Measurements from ENCODE around the gene FLNB. TPM values are rescaled to one million over a fixed set of nuclear protein-coding genes. Genes with fewer than 3 reads are reported as not detected.

Gene FLNB
- total and polyA plus RNA-seq, 2 of the 13 experiments (the other 11 are each of a cell fraction or from before 2014, with no cell fraction given), result 106 to 130 TPM

DNA sequence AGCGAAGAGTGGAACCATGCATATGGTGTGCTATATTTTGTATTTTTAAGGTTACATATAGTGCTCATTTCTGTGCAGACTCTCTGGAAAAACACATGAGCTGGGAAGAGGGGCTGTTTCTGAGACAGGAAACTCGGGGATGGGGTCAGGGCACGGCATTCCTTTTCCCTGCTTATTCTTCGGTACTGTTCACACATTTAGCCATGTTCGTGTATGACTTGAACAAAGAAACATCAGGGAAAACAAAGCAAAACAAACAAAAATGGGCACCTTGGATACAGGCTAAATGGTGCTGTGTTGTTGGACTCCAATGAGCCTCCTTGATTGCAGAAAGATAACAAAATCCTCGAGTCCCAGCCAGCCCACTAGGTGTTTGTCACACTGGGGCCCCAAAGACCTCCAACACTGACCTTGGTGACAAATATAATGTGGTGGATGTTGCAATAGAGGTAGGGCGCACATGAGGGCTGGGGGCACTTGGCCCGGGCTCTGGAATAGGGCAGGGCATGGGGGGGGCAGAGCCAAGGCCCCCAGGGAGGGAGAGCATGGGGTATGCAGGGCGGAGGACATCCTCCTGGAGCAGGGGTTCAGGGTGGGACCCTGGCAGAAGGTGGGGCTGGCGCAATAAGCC is 183.3 kb downstream of the FLNB start (continued):
- TF ChIP-seq, protein P1, sequence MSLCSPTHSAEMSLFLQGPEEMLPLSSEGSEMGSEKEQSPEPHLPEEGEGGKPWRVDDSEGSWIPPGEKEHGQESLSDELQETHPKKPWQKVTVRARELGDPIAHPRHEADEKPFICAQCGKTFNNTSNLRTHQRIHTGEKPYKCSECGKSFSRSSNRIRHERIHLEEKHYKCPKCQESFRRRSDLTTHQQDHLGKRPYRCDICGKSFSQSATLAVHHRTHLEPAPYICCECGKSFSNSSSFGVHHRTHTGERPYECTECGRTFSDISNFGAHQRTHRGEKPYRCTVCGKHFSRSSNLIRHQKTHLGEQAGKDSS (CRISPR knock-in tag; IDR thresholded peaks at IDR 0.05; ENCODE audit: borderline replicate concordance, low read depth), result no peak; the same call in 1 of the 2 replicates
- TF ChIP-seq ZNF567 (CRISPR knock-in tag; IDR thresholded peaks at IDR 0.05; ENCODE audit: borderline replicate concordance), result no peak
- 0 out of 2 replicates have a peak, but pooled peaks have one; percentile 47 for TF ChIP-seq ZNF878 (CRISPR knock-in tag; IDR thresholded peaks at IDR 0.05)
- no peak for TF ChIP-seq AGO1 (IDR thresholded peaks at IDR 0.05; ENCODE audit: low read depth, low read length, poor library complexity, severe bottlenecking)
- no peak for TF ChIP-seq ZNF674 (CRISPR knock-in tag; IDR thresholded peaks at IDR 0.05; ENCODE audit: low read depth)
- TF ChIP-seq STAG1 (CRISPR knock-in tag; IDR thresholded peaks at IDR 0.05), result no peak
- TF ChIP-seq TGIF2 (CRISPR knock-in tag; IDR thresholded peaks at IDR 0.05), result peak; percentile 38; the same call in 1 of the 2 replicates
- TF ChIP-seq KDM5B (CRISPR knock-in tag; IDR thresholded peaks at IDR 0.05; ENCODE audit: borderline replicate concordance), result no peak; the same call in 1 of the 2 replicates
- no peak for TF ChIP-seq MTF2 (CRISPR knock-in tag; IDR thresholded peaks at IDR 0.05; ENCODE audit: borderline replicate concordance)
- TF ChIP-seq ZNF569 (CRISPR knock-in tag; IDR thresholded peaks at IDR 0.05; ENCODE audit: borderline replicate concordance), result no peak
- TF ChIP-seq ZNF180 (CRISPR knock-in tag; IDR thresholded peaks at IDR 0.05; ENCODE audit: borderline replicate concordance, low read depth), result no peak
- TF ChIP-seq ZNF225 (CRISPR knock-in tag; IDR thresholded peaks at IDR 0.05), result no peak
- TF ChIP-seq JUNB (CRISPR knock-in tag; IDR thresholded peaks at IDR 0.05; ENCODE audit: borderline replicate concordance), result no peak
- 0 out of 2 replicates have a peak, but pooled peaks have one; percentile 40 for TF ChIP-seq IRF9 (CRISPR knock-in tag; IDR thresholded peaks at IDR 0.05; ENCODE audit: borderline replicate concordance)
- no peak for TF ChIP-seq NFRKB (IDR thresholded peaks at IDR 0.05)
- TF ChIP-seq YEATS2 (CRISPR knock-in tag; IDR thresholded peaks at IDR 0.05; ENCODE audit: borderline replicate concordance), result no peak; the same call in 1 of the 2 replicates
- no peak for TF ChIP-seq CCAR2 (optimal IDR thresholded peaks at IDR 0.05; ENCODE audit: low read depth, low read length)
- TF ChIP-seq BCLAF1 (IDR thresholded peaks at IDR 0.05), result no peak
- TF ChIP-seq, protein P2, sequence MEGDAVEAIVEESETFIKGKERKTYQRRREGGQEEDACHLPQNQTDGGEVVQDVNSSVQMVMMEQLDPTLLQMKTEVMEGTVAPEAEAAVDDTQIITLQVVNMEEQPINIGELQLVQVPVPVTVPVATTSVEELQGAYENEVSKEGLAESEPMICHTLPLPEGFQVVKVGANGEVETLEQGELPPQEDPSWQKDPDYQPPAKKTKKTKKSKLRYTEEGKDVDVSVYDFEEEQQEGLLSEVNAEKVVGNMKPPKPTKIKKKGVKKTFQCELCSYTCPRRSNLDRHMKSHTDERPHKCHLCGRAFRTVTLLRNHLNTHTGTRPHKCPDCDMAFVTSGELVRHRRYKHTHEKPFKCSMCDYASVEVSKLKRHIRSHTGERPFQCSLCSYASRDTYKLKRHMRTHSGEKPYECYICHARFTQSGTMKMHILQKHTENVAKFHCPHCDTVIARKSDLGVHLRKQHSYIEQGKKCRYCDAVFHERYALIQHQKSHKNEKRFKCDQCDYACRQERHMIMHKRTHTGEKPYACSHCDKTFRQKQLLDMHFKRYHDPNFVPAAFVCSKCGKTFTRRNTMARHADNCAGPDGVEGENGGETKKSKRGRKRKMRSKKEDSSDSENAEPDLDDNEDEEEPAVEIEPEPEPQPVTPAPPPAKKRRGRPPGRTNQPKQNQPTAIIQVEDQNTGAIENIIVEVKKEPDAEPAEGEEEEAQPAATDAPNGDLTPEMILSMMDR (CRISPR knock-in tag; IDR thresholded peaks at IDR 0.05), result no peak
- peak; percentile 78; the same call in 1 of the 2 replicates for TF ChIP-seq FOXO1 (CRISPR knock-in tag; IDR thresholded peaks at IDR 0.05)
- TF ChIP-seq ZNF883 (CRISPR knock-in tag; IDR thresholded peaks at IDR 0.05; ENCODE audit: not compliant biosample characterization), result no peak
- no peak for TF ChIP-seq KAT2B (IDR thresholded peaks at IDR 0.05; ENCODE audit: borderline replicate concordance, low read depth, low read length)
- no peak for TF ChIP-seq ZNF724P (CRISPR knock-in tag; IDR thresholded peaks at IDR 0.05; ENCODE audit: borderline replicate concordance)
